BE2C (cell line): ENCODE measurements around the gene DKK3.

ENCODE experiments used
- DNase-seq: peaks from one replicate; pipeline ENCODE4 v3.0.0-alpha.2; 2020
- H3K27me3 ChIP-seq: fragments of 250-450 bp; sonication (Bioruptor Pico); 2 replicates; pipeline ENCODE4 v1.5.1; 2020; ENCODE audit warnings: mild to moderate bottlenecking
- H3K36me3 ChIP-seq: fragments of 250-450 bp; sonication (Bioruptor Pico); 2 replicates; pipeline ENCODE4 v1.5.1; 2020; ENCODE audit warnings: mild to moderate bottlenecking
- H3K4me1 ChIP-seq: fragments of 250-450 bp; sonication (Bioruptor Pico); 2 replicates; pipeline ENCODE4 v1.5.1; 2020
- H3K4me3 ChIP-seq: 2 replicates; pipeline ENCODE4 v1.5.1; 2011; ENCODE audit warnings: low read depth, low read length
- H3K9me3 ChIP-seq: fragments of 250-450 bp; sonication (Bioruptor Pico); 2 replicates; pipeline ENCODE4 v1.5.1; 2020
- TF ChIP-seq, protein P1 (sequence below): IDR thresholded peaks from 2 replicates; pipeline ENCODE4 v1.5.1; 2012; ENCODE audit warnings: mild to moderate bottlenecking, low read depth, low read length

Gene DKK3

DNA sequence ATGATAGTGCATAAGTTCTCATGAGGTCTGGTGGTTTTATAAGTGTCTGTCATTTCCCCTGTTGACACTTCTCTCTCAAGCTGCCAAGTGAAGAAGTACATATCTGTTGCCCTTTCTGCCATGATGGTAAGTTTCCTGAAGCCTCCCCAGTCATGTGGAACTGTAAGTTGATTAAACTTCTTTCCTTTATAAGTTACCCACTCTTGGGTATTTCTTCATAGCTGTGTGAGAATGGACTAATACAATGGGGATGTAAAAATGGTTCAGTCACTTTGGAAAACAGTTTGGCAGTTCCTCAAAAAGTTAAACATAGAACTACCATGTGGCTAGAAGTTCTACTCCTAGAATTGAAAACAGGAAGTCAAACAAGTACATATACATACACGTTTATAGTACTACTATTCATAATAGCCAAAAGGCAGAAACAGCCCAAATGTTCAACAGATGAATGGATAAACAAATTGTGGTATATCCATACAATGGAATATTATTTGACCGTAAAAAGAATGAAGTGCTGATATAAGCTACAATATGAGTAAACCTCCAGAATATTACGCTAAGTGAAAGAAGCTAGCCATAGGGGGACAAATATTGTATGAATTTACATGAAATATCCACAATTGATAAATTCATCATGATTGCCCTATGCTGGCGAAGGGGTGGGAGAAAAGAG lies 16.0 kb upstream of the DKK3 start:
- H3K4me1 ChIP-seq = no peaks in the 10 kb centered on the region

GRCh38 chr11:12023015-12023414 lies 14.6 kb upstream of the DKK3 start:
- TF ChIP-seq, protein P1, sequence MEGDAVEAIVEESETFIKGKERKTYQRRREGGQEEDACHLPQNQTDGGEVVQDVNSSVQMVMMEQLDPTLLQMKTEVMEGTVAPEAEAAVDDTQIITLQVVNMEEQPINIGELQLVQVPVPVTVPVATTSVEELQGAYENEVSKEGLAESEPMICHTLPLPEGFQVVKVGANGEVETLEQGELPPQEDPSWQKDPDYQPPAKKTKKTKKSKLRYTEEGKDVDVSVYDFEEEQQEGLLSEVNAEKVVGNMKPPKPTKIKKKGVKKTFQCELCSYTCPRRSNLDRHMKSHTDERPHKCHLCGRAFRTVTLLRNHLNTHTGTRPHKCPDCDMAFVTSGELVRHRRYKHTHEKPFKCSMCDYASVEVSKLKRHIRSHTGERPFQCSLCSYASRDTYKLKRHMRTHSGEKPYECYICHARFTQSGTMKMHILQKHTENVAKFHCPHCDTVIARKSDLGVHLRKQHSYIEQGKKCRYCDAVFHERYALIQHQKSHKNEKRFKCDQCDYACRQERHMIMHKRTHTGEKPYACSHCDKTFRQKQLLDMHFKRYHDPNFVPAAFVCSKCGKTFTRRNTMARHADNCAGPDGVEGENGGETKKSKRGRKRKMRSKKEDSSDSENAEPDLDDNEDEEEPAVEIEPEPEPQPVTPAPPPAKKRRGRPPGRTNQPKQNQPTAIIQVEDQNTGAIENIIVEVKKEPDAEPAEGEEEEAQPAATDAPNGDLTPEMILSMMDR = no peak
- H3K9me3 ChIP-seq = no peaks in the 10 kb centered on the region
- no peaks in the 10 kb centered on the region for H3K27me3 ChIP-seq
- H3K4me3 ChIP-seq = no peak overlapping the region
- no peaks in the 10 kb centered on the region for H3K36me3 ChIP-seq
- no peak for DNase-seq
- H3K4me1 ChIP-seq = no peaks in the 10 kb centered on the region

More for the DNA sequence above, 16.0 kb upstream of the DKK3 start:
- Histone ChIP-seq H3K9me3 (no peaks in the 10 kb centered on the region), H3K27me3 (no peaks in the 10 kb centered on the region), H3K36me3 (no peaks in the 10 kb centered on the region), H3K4me3 (no peak overlapping the region)
- no peak for DNase-seq
- TF ChIP-seq, protein P1 = no peak

- Histone ChIP-seq H3K4me3 (no peak overlapping the region), H3K36me3 (no peaks in the 10 kb centered on the region), H3K4me1 (no peaks in the 10 kb centered on the region), H3K27me3 (no peaks in the 10 kb centered on the region), H3K9me3 (no peaks in the 10 kb centered on the region)
- TF ChIP-seq, protein P1 = no peak
- no peak for DNase-seq
Measured at GRCh38 chr11:12020546-12020945, 12.1 kb upstream of the DKK3 start.

- Histone ChIP-seq H3K4me1 (no peaks in the 10 kb centered on the region), H3K9me3 (no peaks in the 10 kb centered on the region), H3K27me3 (no peaks in the 10 kb centered on the region), H3K36me3 (no peaks in the 10 kb centered on the region), H3K4me3 (no peak overlapping the region)
- TF ChIP-seq, protein P1 = no peak
- DNase-seq = no peak
Measured at GRCh38 chr11:12019866-12020416, 11.5 kb upstream of the DKK3 start.

GRCh38 chr11:12019337-12019736 lies 10.9 kb upstream of the DKK3 start:
- no peak for DNase-seq
- TF ChIP-seq, protein P1 = no peak

DNA sequence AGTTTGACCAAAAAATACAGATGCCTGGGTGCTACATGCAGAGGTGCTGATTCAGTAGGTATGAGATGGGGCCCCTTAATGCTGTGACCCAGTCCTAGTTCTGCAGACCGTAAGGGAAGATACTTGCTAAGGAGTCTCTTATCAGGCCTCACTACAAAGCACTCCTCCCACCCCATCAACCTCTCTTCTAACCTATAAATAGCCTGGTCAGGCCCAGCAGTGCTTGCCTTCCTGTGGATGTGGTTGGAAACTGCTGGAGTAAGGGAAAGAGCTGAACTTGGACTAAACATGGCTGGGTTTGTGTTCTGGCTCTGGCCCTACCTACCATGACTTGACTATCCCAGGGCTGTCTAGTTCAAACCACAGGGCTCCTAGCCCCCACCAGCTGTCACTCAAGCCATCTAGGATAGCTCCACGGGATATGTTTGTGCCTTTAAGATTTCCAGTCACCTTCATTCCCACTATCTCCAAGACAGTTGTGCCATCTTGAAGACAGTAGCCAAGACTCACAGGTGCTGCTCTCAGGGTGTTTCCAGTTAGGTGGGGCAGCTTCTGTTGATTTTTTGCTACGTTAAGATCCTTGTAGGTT lies 9.5 kb upstream of the DKK3 start:
- no peaks in the 10 kb centered on the region for H3K9me3 ChIP-seq
- H3K36me3 ChIP-seq = no peaks in the 10 kb centered on the region
- H3K27me3 ChIP-seq = no peaks in the 10 kb centered on the region
- no peaks in the 10 kb centered on the region for H3K4me1 ChIP-seq
- H3K4me3 ChIP-seq = no peak overlapping the region
- TF ChIP-seq, protein P1 = no peak
- DNase-seq = no peak

More at GRCh38 chr11:12019337-12019736, 10.9 kb upstream of the DKK3 start:
- Histone ChIP-seq H3K9me3 (no peaks in the 10 kb centered on the region), H3K36me3 (no peaks in the 10 kb centered on the region), H3K4me3 (no peak overlapping the region), H3K4me1 (no peaks in the 10 kb centered on the region), H3K27me3 (no peaks in the 10 kb centered on the region)
